ENCODE results near the gene PLB1.

Gene PLB1

DNA sequence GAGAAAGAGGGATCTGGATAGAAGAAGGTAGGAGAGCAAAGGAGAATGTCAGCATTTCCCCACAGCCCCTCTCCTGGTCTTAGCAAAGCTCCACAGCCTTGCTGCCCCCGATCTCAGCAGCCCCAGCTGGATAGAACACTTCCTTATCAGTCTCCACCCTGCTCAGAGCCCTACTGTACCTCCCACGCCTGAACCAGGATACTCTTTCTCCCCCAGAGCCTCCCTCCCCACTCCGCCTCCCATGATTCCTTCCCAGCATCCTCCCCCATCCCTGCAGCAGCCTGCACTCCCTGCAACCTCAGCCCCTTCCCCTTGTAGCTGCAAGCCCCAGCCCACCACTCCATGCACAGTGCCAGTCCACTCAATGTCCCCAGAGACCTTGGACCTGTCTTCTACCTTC is 25.8 kb downstream of the PLB1 start:
- TF ChIP-seq TEAD4 (IDR thresholded peaks at IDR 0.05) (no peak), TAF1 (IDR thresholded peaks at IDR 0.05; ENCODE audit: low read depth) (no peak), CEBPB (IDR thresholded peaks at IDR 0.05) (no peak), NFIC (IDR thresholded peaks at IDR 0.05) (no peak), TCF12 (IDR thresholded peaks at IDR 0.05; ENCODE audit: low read depth) (no peak), YY1 (IDR thresholded peaks at IDR 0.05; ENCODE audit: low read depth) (no peak), FOXM1 (IDR thresholded peaks at IDR 0.05; ENCODE audit: borderline replicate concordance, low read depth) (no peak), EGR1 (IDR thresholded peaks at IDR 0.05) (no peak), RAD21 (IDR thresholded peaks at IDR 0.05; ENCODE audit: low read depth) (no peak)
- TF ChIP-seq, protein P1, sequence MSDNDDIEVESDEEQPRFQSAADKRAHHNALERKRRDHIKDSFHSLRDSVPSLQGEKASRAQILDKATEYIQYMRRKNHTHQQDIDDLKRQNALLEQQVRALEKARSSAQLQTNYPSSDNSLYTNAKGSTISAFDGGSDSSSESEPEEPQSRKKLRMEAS (IDR thresholded peaks at IDR 0.05), result no peak
- TF ChIP-seq, protein P2, sequence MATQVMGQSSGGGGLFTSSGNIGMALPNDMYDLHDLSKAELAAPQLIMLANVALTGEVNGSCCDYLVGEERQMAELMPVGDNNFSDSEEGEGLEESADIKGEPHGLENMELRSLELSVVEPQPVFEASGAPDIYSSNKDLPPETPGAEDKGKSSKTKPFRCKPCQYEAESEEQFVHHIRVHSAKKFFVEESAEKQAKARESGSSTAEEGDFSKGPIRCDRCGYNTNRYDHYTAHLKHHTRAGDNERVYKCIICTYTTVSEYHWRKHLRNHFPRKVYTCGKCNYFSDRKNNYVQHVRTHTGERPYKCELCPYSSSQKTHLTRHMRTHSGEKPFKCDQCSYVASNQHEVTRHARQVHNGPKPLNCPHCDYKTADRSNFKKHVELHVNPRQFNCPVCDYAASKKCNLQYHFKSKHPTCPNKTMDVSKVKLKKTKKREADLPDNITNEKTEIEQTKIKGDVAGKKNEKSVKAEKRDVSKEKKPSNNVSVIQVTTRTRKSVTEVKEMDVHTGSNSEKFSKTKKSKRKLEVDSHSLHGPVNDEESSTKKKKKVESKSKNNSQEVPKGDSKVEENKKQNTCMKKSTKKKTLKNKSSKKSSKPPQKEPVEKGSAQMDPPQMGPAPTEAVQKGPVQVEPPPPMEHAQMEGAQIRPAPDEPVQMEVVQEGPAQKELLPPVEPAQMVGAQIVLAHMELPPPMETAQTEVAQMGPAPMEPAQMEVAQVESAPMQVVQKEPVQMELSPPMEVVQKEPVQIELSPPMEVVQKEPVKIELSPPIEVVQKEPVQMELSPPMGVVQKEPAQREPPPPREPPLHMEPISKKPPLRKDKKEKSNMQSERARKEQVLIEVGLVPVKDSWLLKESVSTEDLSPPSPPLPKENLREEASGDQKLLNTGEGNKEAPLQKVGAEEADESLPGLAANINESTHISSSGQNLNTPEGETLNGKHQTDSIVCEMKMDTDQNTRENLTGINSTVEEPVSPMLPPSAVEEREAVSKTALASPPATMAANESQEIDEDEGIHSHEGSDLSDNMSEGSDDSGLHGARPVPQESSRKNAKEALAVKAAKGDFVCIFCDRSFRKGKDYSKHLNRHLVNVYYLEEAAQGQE (IDR thresholded peaks at IDR 0.05; ENCODE audit: low read depth), result no peak

DNA sequence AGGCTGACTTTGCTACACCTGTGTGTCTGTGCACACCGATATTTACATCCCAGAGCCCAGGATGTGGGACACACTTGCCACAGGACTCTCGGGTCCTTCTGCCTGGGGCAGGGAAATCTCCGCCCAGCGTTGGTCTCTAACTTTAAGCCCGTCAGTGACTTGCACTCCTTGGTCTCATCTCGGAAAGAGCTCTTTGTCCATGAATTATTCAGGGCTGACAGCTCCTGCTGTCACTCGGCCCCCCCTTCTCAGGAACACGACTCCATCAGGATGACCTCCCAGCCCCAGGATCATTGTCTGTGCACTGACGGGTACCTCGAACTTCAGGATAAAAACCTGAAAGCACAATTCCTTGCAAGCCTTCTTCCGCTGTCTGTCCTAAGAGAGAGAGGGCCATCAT is 26.6 kb downstream of the PLB1 start:
- no peak for TF ChIP-seq EP300 (IDR thresholded peaks at IDR 0.05; ENCODE audit: borderline replicate concordance)
- no peak for TF ChIP-seq CEBPB (IDR thresholded peaks at IDR 0.05)

DNA sequence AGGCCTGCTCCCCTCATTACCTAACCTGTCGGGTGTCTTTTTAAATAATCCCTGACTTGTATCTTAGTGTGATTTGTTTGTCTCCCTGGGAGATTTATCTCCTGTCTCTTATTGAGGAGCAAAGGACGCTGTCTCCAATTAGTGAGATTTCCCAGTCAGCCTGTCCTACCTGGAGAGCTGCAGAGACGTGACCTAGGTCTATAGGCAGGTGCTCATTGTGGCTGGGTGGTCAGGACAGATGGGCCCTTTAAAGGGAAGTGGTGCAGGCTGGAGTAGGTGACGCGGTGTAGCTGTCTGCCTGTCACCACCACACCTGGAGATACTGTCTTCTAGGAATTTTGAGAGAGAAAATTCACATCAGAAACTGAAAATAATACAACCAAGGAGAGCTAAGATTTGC is 28.0 kb downstream of the PLB1 start:
- TF ChIP-seq TEAD4 (IDR thresholded peaks at IDR 0.05) (no peak), TCF12 (IDR thresholded peaks at IDR 0.05; ENCODE audit: low read depth) (no peak), FOXM1 (IDR thresholded peaks at IDR 0.05; ENCODE audit: borderline replicate concordance, low read depth) (no peak), YY1 (IDR thresholded peaks at IDR 0.05; ENCODE audit: low read depth) (no peak), TAF1 (IDR thresholded peaks at IDR 0.05; ENCODE audit: low read depth) (no peak), ZBTB7A (IDR thresholded peaks at IDR 0.05; ENCODE audit: low read depth) (no peak), NFIC (IDR thresholded peaks at IDR 0.05) (no peak), CEBPB (IDR thresholded peaks at IDR 0.05) (no peak), EP300 (IDR thresholded peaks at IDR 0.05; ENCODE audit: borderline replicate concordance) (no peak)

DNA sequence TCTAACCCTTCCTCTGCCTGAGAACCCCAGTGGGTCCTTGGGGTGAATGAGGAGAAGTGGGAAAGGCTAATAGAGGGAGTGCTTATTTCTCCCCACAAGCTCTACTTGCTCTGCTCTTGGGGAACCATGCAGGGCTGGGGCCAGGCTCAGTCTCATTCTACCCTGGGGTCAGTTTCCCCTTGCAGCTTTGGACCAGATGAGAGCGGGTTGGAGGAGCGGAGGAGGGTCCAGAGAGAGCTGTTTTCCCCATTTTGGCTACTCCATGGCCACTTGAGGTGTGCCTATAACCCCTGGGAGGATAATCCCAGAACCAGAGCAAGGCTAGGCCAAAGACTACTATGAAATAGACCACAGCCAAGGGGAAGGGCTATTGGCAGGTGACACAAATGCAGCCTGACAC is 29.6 kb downstream of the PLB1 start:
- TF ChIP-seq YY1 (IDR thresholded peaks at IDR 0.05; ENCODE audit: low read depth) (no peak), ZBTB7A (IDR thresholded peaks at IDR 0.05; ENCODE audit: low read depth) (no peak), TEAD4 (IDR thresholded peaks at IDR 0.05) (no peak), FOXM1 (IDR thresholded peaks at IDR 0.05; ENCODE audit: borderline replicate concordance, low read depth) (no peak), TAF1 (IDR thresholded peaks at IDR 0.05; ENCODE audit: low read depth) (no peak), EGR1 (IDR thresholded peaks at IDR 0.05) (no peak), RAD21 (IDR thresholded peaks at IDR 0.05; ENCODE audit: low read depth) (no peak)
- TF ChIP-seq, protein P2 (IDR thresholded peaks at IDR 0.05; ENCODE audit: low read depth), result no peak
- TF ChIP-seq, protein P3, sequence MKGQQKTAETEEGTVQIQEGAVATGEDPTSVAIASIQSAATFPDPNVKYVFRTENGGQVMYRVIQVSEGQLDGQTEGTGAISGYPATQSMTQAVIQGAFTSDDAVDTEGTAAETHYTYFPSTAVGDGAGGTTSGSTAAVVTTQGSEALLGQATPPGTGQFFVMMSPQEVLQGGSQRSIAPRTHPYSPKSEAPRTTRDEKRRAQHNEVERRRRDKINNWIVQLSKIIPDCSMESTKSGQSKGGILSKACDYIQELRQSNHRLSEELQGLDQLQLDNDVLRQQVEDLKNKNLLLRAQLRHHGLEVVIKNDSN (IDR thresholded peaks at IDR 0.05), result no peak

DNA sequence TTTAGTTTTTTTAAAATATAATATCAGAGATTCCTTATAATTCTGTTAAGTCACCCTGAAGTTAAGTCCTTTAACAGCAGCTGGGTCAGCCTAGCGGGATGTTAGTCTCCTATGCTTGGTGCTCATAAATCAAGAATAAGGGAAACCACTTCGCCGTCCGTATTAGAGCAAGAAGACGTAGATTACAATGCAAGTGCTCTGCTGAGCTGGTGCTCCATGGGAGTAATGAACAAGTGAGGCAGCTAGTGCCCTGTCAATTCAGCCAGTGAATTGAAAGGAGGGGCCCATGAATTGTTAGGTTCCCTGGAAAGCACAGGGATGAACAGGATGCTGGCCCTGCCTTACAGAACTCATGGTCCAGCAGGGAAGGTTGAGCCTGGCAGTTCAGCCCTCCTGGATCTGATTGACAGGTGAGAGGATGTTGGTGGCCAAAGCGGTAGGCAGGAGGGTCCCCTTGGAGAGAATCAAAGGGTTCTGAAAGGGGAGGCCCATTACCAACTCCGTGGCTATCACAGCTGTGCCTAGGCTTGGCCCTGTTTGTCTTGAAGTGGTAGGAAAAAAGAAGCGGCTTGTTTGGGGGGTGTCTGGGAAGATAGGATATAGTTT is 30.8 kb downstream of the PLB1 start:
- TF ChIP-seq, protein P2 (IDR thresholded peaks at IDR 0.05; ENCODE audit: low read depth), result no peak
- TF ChIP-seq, protein P3 (IDR thresholded peaks at IDR 0.05), result no peak
- TF ChIP-seq ZBTB7A (IDR thresholded peaks at IDR 0.05; ENCODE audit: low read depth) (no peak), EGR1 (IDR thresholded peaks at IDR 0.05) (no peak), YY1 (IDR thresholded peaks at IDR 0.05; ENCODE audit: low read depth) (no peak), TAF1 (IDR thresholded peaks at IDR 0.05; ENCODE audit: low read depth) (no peak), CREB1 (IDR thresholded peaks at IDR 0.05; ENCODE audit: low read depth) (no peak), EP300 (IDR thresholded peaks at IDR 0.05; ENCODE audit: borderline replicate concordance) (no peak), TCF12 (IDR thresholded peaks at IDR 0.05; ENCODE audit: low read depth) (no peak), RAD21 (IDR thresholded peaks at IDR 0.05; ENCODE audit: low read depth) (no peak)
